SH-SY5Y (cell line): ENCODE measurements around the gene LRP1.

ENCODE experiments used
- GATA2 ChIP-seq: IDR thresholded peaks from 2 replicates; pipeline ENCODE4 v1.6.1; 2011; ENCODE audit warnings: mild to moderate bottlenecking, low read depth, low read length
- GATA3 ChIP-seq: IDR thresholded peaks from 2 replicates; pipeline ENCODE4 v1.6.1; 2011; ENCODE audit warnings: low read depth, mild to moderate bottlenecking, low read length, moderate library complexity

The LRP1 gene

DNA sequence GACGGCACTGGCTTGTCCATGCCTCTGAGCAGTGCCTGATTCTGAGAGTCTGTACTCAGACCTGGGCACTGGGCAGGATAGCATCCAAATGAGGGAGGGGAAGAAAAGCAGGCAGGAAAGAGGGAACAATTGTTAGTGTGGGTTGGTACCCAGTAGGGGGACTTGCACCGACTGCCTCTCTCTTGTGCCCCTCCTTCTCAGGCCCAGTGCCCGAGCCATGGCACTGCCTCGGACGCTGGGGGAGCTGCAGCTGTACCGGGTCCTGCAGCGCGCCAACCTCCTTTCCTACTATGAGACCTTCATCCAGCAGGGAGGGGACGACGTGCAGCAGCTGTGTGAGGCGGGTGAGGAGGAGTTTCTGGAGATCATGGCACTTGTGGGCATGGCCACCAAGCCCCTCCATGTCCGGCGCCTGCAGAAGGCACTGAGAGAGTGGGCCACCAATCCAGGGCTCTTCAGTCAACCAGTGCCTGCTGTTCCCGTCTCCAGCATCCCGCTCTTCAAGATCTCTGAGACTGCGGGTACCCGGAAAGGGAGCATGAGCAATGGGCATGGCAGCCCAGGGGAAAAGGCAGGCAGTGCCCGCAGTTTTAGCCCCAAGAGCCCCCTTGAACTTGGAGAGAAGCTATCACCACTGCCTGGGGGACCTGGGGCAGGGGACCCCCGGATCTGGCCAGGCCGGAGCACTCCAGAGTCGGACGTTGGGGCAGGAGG is 37.2 kb upstream of the LRP1 start:
- TF ChIP-seq GATA3 = no peak
- no peak for TF ChIP-seq GATA2

GRCh38 chr12:57091638-57092528 is 36.4 kb upstream of the LRP1 start:
- TF ChIP-seq GATA3 = no peak
- TF ChIP-seq GATA2 = no peak

DNA sequence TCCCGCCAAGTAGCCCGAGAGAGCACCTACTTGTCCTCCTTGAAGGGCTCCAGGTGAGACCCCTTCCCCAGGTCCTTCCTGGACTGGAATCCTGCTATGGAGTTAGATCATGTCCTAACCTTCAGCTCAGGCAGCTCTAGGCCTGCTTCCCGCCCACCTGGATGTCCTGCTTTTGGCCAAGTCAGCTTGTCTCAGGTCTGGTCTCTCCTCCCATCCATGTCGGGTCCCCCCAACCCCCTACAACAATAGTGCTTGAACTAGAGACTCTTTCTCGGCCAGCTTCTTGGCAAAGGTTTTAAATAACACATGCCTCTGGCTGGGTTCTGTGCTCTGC is 35.8 kb upstream of the LRP1 start:
- TF ChIP-seq GATA2 (no peak), GATA3 (no peak)

DNA sequence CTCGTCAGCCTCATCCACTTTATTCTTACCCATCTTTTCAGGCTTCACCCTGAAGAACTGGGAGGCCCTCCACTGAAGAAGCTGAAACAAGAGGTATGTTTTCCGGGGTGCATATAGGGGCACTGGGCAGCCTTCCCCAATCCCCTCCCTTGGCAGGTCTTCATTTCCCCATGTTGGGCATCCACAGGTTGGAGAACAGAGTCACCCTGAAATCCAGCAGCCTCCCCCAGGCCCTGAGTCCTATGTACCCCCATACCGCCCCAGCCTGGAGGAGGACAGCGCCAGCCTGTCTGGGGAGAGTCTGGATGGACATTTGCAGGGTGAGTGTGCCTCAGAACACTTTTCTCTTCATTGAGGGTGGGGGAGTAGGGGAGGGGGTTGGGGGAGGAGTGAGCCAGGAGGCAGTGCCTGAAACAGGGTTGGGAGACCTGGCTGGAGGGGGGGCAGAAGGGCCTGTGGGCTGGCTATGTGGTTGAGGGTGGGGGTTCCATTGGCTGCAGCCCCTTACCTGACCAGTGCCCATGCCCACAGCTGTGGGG is 35.3 kb upstream of the LRP1 start:
- TF ChIP-seq GATA3 = no peak
- TF ChIP-seq GATA2 = no peak

GRCh38 chr12:57093415-57094207 is 34.7 kb upstream of the LRP1 start:
- TF ChIP-seq GATA3 (no peak), GATA2 (no peak)

DNA sequence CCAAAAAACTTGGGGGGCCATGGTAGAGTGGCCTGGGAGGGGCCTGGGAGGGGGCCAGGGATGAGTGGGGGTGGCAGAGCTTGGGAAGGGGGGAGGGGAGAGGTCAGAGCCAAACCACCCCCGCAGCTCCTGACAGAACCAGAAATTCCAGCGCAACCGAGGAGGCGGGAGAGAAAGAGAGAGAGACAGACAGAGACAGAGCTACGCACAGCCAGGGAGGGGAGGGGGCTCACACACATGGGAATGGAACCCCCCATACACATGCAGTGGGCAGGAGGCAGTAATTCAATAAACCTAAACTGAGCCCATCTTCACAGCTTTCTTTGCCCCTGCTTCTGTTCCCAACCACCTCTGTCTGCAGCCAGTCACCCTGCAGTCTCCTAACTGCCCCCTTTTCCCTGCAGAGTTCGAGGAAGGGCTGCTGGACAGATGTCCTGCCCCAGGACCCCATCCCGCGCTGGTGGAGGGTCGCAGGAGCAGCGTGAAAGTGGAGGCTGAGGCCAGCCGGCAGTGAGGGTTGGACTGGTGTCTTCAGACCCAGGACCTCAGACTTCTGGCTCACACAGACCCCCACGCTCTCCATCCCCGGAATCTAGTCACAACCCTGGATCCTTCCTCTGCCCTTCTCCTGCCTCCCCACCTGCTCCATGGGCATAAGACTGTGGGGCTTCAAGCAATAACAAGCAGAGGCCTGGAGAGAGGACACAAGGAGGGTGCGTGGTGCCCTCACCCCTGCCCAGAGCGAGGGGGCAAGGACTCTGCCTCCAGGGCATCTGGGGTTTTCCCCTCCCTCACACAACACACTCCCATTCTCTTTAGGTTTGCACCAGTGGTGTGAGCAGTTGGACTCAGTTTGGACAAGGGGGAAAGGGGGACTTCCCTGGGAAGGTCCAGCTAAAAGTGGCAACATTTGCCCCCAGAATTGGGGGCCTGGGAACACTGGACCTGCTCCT is 33.8 kb upstream of the LRP1 start:
- no peak for TF ChIP-seq GATA3
- TF ChIP-seq GATA2 = no peak

DNA sequence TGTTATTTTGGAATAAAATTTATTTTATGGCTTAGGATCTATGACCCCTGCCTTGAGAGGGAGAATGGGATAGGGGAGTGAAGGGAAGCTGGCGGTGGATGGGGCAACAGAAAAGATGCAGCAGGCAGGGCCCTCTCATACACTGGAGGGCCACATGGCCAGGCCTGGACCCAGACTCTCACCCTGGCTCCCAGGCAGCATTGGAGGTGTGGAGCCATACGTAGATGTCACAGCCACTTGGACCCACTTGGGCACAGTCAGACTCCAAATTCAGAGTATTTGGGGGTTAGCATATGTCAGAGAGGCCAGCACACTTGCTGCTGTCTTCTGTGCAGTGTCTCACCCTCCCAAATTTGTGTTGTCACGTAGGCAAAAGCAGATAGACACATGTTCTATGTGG is 32.8 kb upstream of the LRP1 start:
- TF ChIP-seq GATA2 (no peak), GATA3 (no peak)

GRCh38 chr12:57096099-57096572 is 32.1 kb upstream of the LRP1 start:
- TF ChIP-seq GATA3 (no peak), GATA2 (no peak)

- TF ChIP-seq GATA3 = no peak
- no peak for TF ChIP-seq GATA2
These were observed 31.3 kb upstream of the LRP1 start for GRCh38 chr12:57096748-57097553.

GRCh38 chr12:57097554-57097835 is 30.8 kb upstream of the LRP1 start:
- TF ChIP-seq GATA3 (no peak), GATA2 (no peak)

- no peak for TF ChIP-seq GATA2
- no peak for TF ChIP-seq GATA3
These were observed 29.7 kb upstream of the LRP1 start for GRCh38 chr12:57098546-57098945.

GRCh38 chr12:57099047-57099714 is 29.1 kb upstream of the LRP1 start:
- TF ChIP-seq GATA2 (no peak), GATA3 (no peak)
